CD4-positive, alpha-beta T cell treated with Interleukin-1 beta for 1 hour (primary cell): ENCODE results near the gene UBALD1.

Source experiments
- DNase-seq, 2 donors: peaks; one replicate each; pipeline ENCODE4 v3.0.0-alpha.2; 2020 to 2022

Gene UBALD1

DNA sequence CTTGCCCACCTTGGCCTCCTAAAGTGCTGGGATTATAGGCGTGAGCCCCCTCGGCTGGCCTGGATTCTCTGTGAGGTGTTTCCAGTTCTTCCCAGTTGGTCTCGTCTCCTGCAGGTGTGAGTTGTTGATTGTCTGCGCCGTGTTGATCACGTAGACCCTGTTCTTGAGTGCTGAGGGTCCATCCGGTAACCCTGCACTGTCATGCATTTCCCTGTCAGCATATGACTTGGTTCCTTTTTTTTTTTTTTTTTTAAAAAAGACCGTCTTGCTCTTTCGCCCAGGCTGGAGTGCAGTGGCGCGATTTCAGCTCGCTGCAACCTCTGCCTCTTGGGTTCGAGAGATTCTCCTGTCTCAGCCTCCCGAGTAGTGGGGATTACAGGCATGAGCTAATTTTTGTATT lies 27.2 kb upstream of the UBALD1 start:
- DNase-seq: no peak

- no peak for DNase-seq
These were observed 26.6 kb upstream of the UBALD1 start for GRCh38 chr16:4641306-4641687.

DNA sequence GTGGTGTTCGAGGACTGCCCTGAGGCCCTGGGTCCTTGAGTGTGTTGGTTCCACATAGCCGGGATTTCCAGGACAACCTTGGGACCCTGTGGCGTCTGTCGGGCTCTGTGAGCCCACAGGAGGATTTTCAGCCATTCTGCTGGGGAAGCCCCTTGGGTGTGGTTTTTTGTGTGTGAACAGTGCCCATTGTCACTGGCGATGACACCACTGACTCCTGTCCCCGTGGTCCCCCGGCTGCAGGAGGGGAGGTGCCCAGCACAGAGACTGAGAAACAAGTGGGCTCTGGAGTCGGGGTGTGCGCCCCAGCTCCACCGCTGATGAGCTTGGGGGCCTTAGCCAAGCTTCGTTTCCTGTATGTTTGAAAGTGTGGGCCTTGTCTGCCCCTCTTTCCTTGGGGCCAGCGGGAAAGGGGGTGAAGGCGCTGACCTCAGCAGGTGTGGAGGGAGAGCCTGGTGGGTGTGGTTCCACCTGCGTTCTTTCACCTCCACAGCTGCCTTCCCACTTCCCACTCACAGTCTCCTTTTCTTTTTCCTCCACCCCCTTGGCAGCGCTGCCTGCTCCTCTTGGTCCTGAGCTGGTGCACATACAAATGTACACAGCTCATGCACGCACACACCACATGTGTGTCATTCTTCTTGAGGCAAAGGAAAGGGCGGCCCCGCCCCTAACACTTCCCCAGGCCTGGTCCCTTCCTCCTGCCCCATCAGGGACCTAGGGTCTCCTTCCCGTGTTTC lies 26.1 kb upstream of the UBALD1 start:
- DNase-seq: no peak

DNA sequence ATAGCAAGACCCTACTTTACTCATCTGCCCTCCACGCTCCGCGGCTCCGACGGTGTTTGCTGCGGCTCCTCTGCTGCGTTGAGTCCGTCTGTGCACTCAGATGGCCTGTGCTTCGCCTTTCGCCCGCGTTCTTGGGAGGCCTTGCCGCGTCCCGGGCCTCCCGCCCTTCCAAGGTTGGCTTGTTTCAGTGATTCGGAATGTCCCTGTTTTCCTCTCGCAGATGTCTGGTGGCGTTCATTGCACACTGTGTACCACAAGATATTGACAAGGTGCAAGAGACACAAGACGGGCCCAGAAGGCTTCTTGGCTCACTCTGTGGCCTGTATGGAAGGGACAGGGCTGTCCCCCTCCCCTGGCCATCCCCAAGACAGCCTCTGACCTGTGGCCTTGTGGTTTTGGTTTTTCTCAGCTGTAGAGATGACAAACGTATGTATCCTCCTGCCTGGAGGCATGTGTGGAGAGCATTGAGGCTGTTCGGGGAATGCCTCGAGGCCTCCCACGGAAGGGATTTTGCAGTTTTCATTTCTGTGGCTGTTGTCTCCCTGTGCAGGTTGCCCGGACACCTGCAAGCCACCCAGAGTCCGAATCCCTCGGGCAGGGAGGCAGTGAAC lies 25.3 kb upstream of the UBALD1 start:
- no peak for DNase-seq

- no peak for DNase-seq
These were observed 22.9 kb upstream of the UBALD1 start for GRCh38 chr16:4637501-4638166.

DNA sequence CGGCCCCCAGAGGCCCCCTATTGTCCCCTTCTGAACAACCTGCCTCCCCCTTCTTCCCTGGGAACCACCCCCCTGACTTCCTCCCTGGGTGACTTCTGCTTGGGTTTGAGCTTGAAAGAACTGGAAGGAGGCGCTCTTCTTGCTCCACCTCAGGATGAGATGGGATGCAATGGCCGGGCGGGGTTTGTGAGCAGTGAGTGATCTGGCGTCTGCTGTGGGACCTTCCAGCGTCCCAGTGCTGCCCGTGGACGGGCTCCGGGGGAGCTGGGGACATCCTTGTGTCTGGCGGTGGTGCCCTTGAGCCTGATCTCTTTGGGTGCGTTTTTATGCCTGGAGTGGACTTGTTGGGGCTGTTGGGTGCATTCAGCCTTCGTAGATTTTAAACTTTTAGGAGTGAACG lies 21.5 kb upstream of the UBALD1 start:
- no peak for DNase-seq

GRCh38 chr16:4634768-4635167 lies 20.1 kb upstream of the UBALD1 start:
- DNase-seq: no peak

DNA sequence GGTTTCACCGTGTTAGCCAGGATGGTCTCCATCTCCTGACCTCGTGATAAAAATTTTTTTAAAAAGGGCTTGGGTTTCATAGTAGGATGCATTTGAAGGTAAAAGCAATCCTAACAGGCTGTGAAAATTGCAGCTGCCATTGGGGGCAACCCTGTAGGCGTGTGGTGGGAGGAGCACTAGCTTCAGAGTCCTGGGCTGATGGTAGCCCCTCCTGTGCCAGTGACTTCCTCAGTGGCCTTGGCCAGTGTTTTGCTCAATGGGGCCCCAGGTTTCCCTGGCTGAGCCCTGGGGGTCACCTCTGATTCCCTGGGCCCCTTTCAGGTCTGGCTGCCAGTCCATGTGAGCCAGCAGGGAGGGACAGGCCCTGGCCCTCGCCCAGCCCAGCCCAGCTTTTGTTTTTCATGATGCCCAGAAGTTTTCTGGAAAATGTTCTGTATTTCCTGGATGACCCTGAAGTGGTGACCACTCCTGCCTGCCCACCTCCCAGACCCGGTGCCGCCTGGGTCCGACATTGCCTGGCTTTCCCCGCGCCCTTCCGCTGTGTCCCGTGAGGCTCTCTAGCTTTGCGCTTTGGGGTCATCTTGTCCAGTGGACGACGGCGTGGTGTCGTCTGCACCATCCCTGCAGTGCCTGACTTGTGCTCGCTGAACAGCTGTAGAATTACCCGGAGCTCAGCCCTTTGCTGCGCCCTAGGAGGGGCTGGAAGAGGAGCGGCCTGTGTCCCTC lies 19.4 kb upstream of the UBALD1 start:
- no peak for DNase-seq

DNA sequence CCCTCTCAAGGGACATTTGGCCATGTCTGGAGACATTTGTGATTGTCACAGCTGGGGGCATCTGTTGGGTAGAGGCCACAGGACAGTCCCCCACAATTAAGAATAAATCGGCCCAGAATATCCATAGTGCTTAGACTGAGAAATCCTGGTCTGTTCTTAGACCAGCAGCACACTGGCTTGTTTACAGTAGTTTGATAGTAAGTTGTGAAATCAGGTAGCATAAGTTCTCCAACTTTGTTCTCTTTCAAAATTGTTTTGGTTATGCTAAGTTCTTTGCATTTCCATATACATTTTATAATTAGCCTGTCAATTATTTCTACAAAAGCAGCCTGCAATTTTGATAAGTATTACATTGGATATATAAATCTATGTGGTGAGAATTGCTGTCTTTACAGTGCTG lies 16.8 kb upstream of the UBALD1 start:
- DNase-seq: no peak

- DNase-seq: no peak
These were observed 13.6 kb upstream of the UBALD1 start for GRCh38 chr16:4628283-4628682.

- DNase-seq: no peak
These were observed 11.7 kb upstream of the UBALD1 start for GRCh38 chr16:4626396-4626795.

DNA sequence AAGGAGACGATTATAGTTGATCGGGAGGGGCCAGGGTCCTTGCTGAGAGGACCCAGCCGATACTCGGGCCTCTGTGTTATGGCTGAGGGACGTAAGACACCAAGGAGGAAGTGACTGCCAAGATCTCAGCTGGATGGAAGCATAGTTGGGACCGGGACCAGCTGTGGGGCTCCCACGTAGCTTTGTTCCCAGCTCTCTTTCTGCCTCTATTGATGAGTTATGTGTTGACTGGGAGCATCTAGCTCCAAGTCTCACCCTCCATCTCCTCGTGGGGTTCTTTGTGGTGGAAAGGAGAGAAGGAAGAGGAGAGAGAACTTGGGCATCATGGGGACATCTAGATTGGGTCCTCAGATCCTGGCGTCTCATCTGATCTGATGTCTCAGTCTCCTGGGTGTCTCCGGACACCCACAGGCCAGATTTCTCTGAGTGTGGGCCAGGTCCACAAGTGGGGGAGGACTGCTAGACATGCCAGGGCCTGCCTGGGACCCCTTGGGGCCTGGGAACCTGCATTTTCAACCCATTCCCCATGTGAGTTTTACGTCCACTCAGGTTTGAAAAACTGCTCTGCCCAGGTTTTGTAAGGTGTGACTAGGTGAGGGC lies 11.0 kb upstream of the UBALD1 start:
- DNase-seq: no peak

DNA sequence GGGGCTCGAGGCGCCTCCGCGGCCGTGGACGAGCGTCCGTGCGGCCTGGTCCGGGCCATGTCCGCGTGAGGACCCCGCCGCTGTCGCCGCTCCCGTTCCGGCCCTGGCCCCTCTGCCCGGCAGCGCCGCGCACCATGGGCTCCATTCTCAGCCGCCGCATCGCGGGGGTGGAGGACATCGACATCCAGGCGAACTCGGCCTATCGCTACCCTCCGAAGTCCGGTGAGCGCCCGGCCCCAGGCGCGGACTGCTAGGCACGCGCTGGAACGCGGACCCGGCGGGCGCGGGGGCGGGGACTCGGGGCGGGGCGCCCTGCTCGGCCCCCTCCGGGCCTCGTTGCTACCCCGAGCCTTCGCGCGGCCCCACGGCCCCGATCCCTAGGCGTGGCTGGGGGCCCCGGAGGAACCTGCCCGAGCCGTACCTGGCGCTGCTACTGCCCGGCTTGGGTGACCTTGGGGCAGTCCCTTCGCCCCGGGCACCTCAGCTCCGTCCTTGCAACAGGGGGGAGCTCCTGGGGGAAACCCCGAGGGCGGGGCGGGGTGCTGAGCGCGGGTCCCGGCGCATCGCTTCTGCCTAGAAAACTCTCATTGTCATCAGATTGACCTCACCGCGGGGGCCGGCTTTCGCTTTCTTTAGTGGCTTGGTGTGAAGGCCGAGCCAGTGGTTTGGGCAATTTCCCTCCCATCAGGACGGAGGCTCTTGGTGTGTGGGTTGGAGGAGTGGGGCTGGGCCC lies 10.3 kb upstream of the UBALD1 start:
- peak; percentile 80 to 83 for DNase-seq

DNA sequence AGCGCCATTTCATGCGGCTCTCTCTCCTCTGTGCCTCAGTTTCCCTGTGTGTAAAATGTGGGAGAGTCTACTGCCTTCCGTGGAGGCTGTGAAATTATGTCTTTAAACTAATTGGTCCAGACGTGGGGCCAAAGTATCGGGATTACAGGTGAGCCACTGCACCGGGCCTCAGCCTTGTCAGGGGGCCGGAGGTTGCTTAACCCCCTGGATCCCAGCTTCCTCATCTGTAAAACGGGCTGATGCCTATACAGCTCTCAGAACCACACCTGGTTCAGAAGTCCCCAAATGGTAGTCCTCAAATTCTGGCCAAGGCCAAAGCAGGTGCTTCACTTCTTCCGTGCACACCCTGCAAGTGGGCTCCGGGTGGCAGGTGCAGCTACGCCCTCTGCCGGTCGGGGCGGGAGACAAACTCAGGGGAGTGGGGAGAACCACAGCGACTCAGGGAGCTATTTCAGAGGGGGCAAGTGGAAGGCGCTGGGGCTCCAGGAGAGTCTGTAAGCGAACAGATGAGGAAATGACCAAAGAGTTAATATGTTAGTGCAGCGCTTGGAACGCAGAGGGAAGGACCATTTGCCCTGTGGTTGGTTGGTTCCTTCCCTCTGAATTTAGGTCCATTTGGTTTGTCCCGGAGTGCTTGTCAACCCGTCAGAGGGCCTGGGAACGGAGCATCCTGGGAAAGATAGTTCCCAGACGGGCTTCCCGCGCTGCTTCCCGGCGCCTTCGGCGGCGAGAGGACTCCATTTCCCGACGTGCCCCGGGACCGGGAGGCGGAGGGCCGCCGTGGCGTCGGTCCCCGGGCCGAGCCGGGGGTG lies 9.5 kb upstream of the UBALD1 start, which contains the start of gene MGRN1:
TSS of gene MGRN1 (plus strand) at position 812 of the 812 bp plus-strand sequence. CDS start 135 bp downstream, outside the sequence.
- DNase-seq: peak; percentile 94 to 95

DNA sequence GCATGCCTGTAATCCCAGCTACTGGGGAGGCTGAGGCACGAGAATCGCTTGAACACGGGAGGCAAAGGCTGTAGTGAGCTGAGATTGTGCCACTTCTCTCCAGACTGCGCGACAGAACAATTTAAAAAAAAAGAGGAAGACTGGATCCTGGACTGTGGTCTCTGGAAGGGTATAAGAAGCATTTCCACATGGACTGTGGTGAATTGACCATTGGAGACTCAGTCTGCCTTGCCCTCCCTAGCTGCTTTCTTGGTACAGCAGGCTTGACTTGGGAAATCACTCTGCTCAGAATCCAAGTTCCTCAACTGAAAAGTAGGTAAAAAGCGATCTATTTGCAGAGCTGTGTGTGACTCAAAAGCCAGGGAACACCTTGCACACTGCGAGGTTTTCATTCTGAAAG lies 8.9 kb upstream of the UBALD1 start:
- no peak for DNase-seq

DNA sequence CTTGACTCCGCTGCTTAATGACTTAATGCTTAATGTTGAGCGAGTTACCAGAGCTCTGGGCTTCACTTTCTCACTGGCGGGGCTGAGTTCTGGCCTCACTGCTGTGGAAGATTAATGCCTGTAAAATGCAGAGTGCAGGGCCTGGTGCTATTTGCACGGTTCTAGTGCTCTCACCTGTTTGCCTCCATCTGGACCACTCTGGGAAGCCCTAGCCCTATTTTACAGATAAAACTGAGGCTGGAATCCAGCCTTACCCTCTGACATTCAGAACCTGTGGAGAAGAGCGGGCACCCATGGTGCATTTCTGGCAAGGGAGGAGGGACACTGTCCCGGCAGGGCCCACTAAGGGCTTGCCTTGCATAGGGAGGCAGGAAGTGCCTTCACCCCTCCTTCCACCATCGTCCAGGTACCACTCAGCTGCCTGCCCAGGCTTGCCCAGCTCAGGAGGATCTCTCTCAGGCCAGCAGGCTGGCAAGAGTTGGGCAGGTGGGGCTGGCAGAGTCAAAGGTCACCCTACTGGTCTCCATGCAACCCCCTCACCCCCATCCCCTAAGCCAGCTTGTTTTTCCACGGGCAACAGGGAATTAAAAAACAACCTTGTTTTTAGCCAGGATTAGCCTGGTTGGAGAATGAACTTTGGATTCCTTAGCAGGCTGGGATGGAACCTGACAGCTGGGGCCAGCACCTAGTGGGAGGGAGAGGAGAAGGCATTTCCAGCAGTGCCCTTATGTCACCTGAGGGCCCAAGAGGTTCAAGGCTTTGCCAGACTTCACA lies 4.1 kb upstream of the UBALD1 start:
- DNase-seq: no peak

DNA sequence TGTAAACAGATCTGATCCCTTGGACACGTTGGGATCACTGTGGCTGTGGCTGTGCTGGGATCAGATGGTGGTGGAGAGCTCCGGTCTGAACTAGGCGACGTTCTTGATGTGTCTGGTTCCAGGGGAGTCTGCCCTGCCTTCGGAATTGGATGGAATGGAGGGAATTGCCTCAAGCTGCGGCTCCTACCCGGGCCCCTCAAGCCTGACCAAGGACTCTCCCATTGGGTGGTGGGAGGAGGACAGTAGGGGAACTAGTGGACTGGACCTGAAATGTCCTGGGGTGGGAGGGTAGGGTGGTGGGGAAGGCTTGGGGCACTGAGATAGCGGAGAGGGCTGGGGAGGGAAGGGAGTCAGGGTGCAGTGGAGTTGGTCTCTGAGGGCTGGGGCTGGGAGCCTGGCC lies 3.2 kb upstream of the UBALD1 start:
- DNase-seq: no peak

DNA sequence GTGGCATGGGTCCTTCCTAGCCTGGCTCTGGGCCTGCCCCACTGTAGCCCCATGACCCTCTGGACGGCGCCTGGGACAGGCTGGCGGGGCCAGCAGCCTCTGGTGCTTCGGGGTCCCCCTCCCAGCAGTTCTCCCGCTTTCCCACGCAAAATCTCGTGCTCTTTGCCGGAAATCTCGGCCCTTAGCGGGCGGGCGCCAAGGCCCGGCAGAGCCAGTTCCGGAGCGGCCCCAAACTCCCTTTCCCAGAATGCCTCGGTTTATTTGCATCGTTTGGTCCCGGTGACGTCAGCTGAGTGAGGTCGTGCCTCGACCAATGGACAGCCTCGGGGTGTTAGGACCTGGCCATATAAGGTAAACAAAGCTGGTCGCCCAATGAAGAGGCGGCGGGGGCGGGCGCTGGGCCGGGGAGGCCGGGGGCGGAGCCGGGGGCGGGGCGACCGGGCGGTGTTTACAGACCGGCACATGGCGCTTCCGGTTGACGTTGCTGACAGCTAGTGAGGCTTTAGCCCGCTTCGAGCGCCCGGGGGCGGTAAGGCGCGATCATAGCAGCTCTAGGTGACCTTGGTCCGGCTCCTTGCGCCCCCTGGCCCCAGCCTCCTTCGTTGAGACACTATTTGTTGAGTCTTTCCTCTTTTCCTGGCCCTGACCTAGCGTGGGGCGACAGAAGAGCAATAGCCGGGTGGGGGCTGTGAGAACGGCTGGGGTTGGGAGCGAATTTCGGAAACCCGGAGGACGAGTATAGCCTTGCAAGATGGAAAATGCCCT lies 1.5 kb upstream of the UBALD1 start:
- DNase-seq: peak; percentile 100

- peak in 1 of 2 donors; percentile 4 for DNase-seq
These were observed 827 bp upstream of the UBALD1 start for GRCh38 chr16:4615384-4616046.
